ENCODE results near the gene HLF. TPM values are rescaled to one million over a fixed set of nuclear protein-coding genes. Genes with fewer than 3 reads are reported as not detected.

Gene HLF
- 4.8 TPM for polyA plus RNA-seq (ENCODE audit: insufficient read length)
- long read RNA-seq, donor 1, full-length matches to known transcripts = 1 of 1 reads
- long read RNA-seq, donor 1, partial matches to known transcripts = 0 of 1 reads
- long read RNA-seq, donor 1, other reads (novel, unspliced or antisense) = 0 of 1 reads
- long read RNA-seq, donor 2, full-length matches to known transcripts = 2 of 2 reads
- long read RNA-seq, donor 2, partial matches to known transcripts = 0 of 2 reads
- long read RNA-seq, donor 2, other reads (novel, unspliced or antisense) = 0 of 2 reads
- long read RNA-seq, donor 3 = 0 reads
- long read RNA-seq, donor 4 = 0 reads
- long read RNA-seq, donor 5 = 0 reads
- long read RNA-seq, donor 6 = 0 reads
- long read RNA-seq, donor 7, full-length matches to known transcripts = 2 of 2 reads
- long read RNA-seq, donor 7, partial matches to known transcripts = 0 of 2 reads
- long read RNA-seq, donor 7, other reads (novel, unspliced or antisense) = 0 of 2 reads
- long read RNA-seq, donor 8 = 0 reads

DNA sequence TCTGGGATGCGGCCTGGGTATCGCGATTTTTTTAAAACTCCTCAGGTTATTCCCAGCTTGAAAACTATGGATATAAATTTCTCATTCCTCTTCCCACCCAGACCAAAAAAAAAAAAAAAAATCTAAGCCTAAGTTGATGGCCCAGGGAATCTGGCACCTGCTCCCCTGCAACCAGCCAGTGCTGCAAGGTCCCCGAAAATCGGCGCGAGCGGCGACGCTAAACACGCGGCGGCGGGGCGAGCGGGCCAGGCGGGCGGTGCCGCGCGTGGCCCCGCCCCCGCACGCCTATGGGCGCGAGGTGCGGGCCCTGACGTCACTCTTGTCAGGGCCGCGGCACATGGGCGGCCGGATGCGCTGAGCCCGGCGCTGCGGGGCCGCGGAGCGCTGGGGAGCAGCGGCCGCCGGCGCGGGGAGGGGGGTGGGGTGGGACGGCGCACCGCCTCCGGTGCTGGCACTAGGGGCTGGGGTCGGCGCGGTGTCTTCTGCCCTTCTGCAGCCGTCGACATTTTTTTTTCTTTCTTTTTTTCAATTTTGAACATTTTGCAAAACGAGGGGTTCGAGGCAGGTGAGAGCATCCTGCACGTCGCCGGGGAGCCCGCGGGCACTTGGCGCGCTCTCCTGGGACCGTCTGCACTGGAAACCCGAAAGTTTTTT, at the start of gene HLF:
HLF (plus strand) TSS at position 316 of the 654 bp plus-strand sequence. CDS start 525 bp downstream, outside the sequence.
- peak; percentile 74 for DNase-seq

DNA sequence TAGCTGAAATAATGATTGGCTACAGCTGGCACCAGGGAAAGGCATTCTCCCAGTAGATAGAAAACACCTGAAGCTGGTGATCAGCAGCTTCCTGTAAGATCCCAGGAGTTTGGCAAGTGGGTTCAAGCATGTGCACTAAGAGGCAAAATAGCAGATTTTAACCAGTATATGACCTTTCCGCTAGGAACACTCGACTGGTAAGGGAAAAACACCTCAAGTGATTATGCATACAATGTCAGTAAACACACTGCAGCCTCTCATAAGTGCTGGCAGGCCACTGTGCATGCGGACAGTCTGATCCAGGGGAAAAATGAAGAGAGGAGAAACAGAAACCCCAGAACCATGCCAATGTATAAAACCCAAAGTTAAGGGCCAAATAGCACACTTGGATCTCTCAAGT, 49.0 kb upstream of the HLF start:
- DNase-seq = no peak

DNA sequence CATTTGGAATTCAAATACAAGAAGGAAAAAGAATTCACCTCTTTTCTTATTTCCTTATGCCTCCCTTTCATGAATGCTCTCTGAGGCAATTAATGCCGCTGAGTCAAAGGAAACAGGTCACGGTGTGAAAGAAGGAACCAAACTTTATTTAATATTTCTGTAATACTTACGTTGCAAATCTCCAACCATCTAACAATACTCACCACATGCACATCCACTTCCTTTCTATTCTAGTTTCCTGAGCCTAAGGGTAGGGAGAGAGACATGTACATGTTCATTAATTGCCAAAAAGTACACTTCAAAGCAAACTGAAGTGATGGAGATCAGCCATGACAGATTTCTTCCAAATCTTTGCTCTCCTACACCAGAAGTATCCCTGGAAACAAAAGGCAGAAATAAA, 47.9 kb upstream of the HLF start:
- no peak for DNase-seq

DNA sequence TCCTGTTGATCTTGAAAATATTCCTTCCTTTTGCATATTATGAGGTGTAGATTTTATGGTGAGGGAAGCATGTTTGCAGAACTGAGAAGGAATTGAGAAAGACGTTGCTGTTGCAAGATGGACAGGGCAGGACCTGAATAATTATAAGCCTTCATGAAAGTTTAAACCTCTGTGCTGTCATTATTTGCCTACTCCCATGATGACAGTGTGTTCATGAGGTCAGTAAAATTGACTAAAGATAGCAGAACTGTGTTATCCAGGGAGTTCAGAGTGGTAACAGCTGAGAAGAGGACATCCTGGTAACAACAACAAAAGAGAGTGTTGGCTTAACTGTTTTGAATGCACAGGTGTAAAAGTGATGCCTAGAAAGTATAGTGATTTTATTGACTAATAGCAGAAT, 45.3 kb upstream of the HLF start:
- no peak for DNase-seq

GRCh38 chr17:55219934-55220333, 44.8 kb upstream of the HLF start:
- no peak for DNase-seq

- no peak for DNase-seq
These were observed 41.2 kb upstream of the HLF start for GRCh38 chr17:55223524-55223923.

GRCh38 chr17:55224746-55225145, 40.0 kb upstream of the HLF start:
- no peak for DNase-seq

DNA sequence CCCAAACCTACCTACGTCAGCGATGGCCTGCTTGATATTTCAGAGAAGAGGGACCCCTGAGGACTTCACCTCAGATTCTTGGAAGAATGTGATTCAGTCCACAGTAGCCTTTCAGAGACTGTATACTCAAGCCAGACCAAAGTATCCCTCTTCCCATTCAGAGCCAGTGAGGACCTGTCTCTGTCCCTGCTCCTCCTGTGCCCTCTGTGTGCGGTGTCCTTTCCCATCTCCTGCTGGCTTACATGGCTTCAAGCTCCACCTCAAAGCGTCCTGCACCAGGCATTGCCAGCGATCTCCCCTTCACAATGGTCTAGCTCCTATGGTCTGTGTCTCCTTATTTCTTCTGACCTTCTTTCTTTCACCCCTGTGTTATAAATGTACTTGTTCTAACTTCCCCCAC, 39.5 kb upstream of the HLF start:
- no peak for DNase-seq

GRCh38 chr17:55228683-55229192, 36.0 kb upstream of the HLF start:
- no peak for DNase-seq

DNA sequence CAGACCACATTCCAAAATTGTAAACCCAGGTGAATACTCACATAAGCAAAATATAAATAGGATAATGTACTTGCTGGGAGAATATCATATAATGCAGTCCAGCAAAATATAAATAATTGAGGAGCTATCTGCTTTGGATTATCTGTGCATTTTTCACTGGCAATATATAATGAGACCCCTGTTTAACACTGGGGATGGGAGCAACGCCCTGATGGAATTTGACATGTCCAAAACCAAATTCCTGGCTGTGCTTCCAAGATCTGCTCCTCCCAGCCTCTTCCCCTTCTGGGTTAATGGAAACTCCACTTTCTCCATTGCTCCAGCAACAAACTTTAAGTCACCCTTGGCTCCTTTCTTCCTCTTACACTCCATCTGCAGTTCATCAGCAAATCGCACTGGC, 35.5 kb upstream of the HLF start:
- no peak for DNase-seq

GRCh38 chr17:55230716-55231115, 34.0 kb upstream of the HLF start:
- DNase-seq = no peak

DNA sequence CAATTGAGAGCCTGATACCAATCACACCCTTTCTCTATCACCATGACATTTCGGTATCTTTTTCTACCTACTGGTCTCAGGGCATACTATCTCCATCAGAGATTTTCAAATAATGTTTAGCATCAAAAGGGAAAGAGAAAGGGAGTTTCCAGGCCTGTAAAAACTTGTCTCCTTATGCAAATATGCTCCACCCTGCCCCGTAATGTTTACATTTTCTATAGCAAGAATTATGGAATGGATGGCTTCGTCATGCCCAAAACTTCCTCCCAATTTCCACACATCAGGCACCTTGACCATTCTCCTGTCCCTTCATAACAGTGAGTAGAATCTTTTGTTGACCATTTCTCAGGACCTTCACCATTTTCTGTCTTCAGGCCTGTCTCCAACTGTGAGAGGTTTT, 30.9 kb upstream of the HLF start:
- no peak for DNase-seq

DNA sequence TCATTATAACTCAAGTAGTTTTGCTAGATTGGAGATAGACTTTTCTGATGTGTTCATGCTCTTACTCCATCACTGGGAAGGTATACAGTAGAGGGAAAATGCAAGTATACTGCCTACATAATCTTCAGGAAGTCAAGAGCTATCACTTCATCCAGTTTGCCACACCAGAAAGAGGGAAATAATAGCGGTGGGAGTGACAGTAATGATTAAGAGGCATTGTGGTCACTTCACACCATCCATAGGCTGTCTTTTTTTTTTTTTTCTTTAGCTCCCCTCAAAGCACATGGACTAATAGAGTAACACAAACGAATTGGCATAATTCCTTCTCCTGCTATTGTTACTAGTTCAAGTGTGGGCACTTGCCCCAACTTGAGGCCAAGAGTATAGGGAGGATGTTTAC, 28.4 kb upstream of the HLF start:
- DNase-seq = no peak

- DNase-seq = peak; percentile 6
These were observed 27.5 kb upstream of the HLF start for GRCh38 chr17:55237268-55237667.

DNA sequence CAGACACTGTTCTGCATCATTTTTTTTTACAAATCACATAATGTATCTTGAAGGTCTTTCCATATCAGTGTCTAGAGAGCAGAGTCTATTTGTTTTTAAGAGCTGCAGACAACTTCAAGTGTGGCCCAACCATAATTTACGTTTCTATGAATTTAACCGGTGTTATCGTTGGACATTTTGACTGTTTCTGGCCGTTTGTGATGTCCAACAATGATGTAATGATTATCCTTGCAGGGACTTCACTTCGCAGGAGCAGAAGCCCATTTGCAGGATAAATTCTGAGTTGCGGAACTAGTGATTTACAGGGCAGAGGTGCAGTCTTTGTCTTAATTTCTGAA, 26.9 kb upstream of the HLF start:
- no peak for DNase-seq

- DNase-seq = peak; percentile 94
These were observed 26.4 kb upstream of the HLF start for GRCh38 chr17:55238179-55238930.

DNA sequence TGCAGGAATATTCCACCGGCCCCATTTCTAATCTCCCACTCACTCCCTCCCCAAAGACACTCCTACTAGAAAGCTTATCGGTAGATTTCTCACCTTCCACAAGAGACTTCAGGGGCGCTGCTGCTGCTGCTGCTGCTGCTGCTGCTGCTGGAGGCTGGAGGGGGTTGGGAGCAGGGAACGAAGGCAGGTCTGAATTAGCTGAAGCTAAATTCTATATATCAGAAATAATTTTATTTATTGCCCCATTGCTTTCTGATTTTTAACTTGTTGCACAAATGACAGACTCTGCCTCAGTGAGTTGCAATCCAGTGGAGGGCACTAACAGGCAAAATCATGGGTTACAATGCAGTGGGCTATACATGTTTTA, 25.8 kb upstream of the HLF start:
- DNase-seq = no peak

DNA sequence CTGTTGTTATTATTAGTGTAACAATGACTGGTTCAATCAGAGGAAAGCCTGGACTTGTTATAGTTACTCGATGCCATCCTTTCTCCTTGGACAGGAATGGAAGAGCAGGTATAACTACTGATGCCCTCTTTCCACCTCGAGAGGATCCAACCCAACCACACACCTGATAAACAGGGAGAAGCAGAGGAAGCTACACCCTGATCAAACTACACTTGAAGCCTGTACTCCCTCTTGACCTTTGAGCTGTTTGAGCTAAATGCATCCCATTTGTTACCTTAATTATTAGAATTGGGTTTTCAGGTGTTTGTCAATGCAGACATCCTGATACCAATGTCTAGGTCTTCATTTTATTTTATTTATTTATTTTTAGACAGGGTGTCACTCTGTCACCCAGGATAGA, 23.7 kb upstream of the HLF start:
- no peak for DNase-seq

GRCh38 chr17:55242476-55242875, 22.3 kb upstream of the HLF start:
- no peak for DNase-seq

GRCh38 chr17:55245986-55246385, 18.8 kb upstream of the HLF start:
- no peak for DNase-seq

- DNase-seq = no peak
These were observed 18.2 kb upstream of the HLF start for GRCh38 chr17:55246583-55246982.

GRCh38 chr17:55248077-55248476, 16.7 kb upstream of the HLF start:
- DNase-seq = no peak

DNA sequence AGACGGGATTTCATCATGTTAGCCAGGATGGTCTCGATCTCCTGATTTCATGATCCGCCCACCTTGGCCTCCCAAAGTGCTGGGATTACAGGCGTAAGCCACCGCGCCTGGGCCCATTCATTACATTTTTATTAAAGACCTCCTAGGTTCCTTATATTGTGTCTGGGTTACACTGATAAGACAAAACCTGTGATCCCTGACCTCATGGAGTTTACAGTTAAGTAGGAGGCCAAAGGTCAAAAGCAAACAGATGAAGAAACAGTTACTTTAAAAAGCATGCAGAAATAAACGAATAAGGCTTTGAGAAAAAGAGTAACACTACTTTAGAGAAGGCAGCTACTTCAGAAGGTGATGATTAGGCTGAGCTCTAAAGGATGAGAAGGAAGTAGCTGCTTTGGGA, 14.9 kb upstream of the HLF start:
- no peak for DNase-seq

Data from left kidney (tissue), 8 donors.